ENCODE results near the gene AGMAT. TPM values are rescaled to one million over a fixed set of nuclear protein-coding genes. Genes with fewer than 3 reads are reported as not detected.

The AGMAT gene
- total and polyA plus RNA-seq, 2 of the 13 experiments (the other 11 are each of a cell fraction or from before 2014, with no cell fraction given) = 59.1 to 174 TPM

DNA sequence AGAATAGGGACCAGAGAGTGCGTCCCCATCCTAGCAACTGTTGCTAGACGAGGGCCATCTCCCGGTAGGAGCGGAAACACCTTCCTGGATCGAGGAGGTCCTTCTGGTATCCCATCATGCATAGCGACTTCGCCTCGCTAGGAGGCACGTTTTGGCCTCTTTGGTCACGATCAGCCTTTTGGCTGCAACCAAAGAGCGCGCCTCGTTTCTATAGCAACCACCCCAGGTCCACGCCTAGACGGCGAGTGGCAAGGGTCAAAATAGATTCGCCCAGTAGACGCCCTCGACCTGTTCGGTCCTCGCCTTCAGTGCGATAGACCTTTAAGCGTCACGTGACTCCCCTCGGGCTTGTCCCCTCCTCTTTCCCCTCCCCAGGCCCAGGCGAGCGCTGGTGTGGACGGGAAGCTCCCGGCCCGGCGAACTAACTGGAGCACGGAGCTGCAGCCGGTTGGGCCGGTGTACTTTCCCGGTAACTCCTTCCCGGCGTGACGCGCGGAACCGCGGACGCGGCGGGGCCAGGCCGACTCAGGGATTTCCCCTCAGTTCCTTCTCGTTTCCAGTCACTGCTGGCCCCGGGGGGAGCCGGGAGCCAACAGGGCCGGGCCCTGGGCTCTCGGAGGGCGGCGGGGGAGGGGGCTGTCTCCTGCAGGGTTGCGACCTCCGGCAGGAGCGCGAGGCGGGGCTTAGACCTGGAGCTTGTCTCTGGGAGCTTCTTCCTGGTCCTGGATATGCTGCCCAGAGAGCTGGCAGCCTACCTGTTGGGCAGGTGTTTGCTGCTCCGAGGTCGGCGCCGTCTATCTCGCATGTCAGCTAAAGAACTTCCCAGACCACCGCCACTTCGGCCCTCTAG is 58.1 kb downstream of the AGMAT start, which contains the start of gene DNAJC16 (continued):
- TF ChIP-seq, protein P1, sequence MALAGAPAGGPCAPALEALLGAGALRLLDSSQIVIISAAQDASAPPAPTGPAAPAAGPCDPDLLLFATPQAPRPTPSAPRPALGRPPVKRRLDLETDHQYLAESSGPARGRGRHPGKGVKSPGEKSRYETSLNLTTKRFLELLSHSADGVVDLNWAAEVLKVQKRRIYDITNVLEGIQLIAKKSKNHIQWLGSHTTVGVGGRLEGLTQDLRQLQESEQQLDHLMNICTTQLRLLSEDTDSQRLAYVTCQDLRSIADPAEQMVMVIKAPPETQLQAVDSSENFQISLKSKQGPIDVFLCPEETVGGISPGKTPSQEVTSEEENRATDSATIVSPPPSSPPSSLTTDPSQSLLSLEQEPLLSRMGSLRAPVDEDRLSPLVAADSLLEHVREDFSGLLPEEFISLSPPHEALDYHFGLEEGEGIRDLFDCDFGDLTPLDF (CRISPR knock-in tag; IDR thresholded peaks at IDR 0.05) = no peak
- no peak for TF ChIP-seq ZNF672 (CRISPR knock-in tag; IDR thresholded peaks at IDR 0.05)
- peak; percentile 95 for TF ChIP-seq THAP11 (CRISPR knock-in tag; IDR thresholded peaks at IDR 0.05)
- TF ChIP-seq CBFB (CRISPR knock-in tag; IDR thresholded peaks at IDR 0.05) = peak; percentile 61
- TF ChIP-seq TOPORS (CRISPR knock-in tag; IDR thresholded peaks at IDR 0.05) = no peak
- TF ChIP-seq TSC22D2 (CRISPR knock-in tag; IDR thresholded peaks at IDR 0.05; ENCODE audit: borderline replicate concordance) = no peak
- no peak for TF ChIP-seq ZNF83 (CRISPR knock-in tag; IDR thresholded peaks at IDR 0.05; ENCODE audit: borderline replicate concordance)
- TF ChIP-seq ZNF451 (CRISPR knock-in tag; IDR thresholded peaks at IDR 0.05) = no peak
- TF ChIP-seq ZZZ3 (CRISPR knock-in tag; IDR thresholded peaks at IDR 0.05; ENCODE audit: borderline replicate concordance) = peak; percentile 45; the same call in 1 of the 2 replicates
- no peak for TF ChIP-seq KDM6A (CRISPR knock-in tag; IDR thresholded peaks at IDR 0.05; ENCODE audit: low read depth)
- no peak for TF ChIP-seq JDP2 (CRISPR knock-in tag; IDR thresholded peaks at IDR 0.05; ENCODE audit: borderline replicate concordance)
- no peak for TF ChIP-seq CHD4 (IDR thresholded peaks at IDR 0.05; ENCODE audit: borderline replicate concordance, low read length)
- no peak for TF ChIP-seq THYN1 (CRISPR knock-in tag; IDR thresholded peaks at IDR 0.05; ENCODE audit: borderline replicate concordance, low read depth)
- no peak; the same call in 1 of the 2 replicates for TF ChIP-seq NRL (CRISPR knock-in tag; IDR thresholded peaks at IDR 0.05; ENCODE audit: borderline replicate concordance)
- peak; percentile 74 for TF ChIP-seq HDAC2 (CRISPR knock-in tag; IDR thresholded peaks at IDR 0.05)
- peak; percentile 44; the same call in 1 of the 2 replicates for TF ChIP-seq RCOR2 (CRISPR knock-in tag; IDR thresholded peaks at IDR 0.05)
- peak; percentile 94; the same call in 1 of the 2 replicates for TF ChIP-seq HOXA5 (CRISPR knock-in tag; IDR thresholded peaks at IDR 0.05)
- TF ChIP-seq SMAD3 (CRISPR knock-in tag; IDR thresholded peaks at IDR 0.05) = peak; percentile 88
- peak; percentile 55; the same call in 1 of the 2 replicates for TF ChIP-seq GFI1 (CRISPR knock-in tag; IDR thresholded peaks at IDR 0.05; ENCODE audit: borderline replicate concordance)
- TF ChIP-seq IRX3 (CRISPR knock-in tag; IDR thresholded peaks at IDR 0.05; ENCODE audit: borderline replicate concordance, low read depth) = no peak
- TF ChIP-seq NONO (IDR thresholded peaks at IDR 0.05) = no peak
- TF ChIP-seq NONO (CRISPR knock-in tag; conservative IDR thresholded peaks at IDR 0.05) = peak; percentile 74
- TF ChIP-seq, protein P2, sequence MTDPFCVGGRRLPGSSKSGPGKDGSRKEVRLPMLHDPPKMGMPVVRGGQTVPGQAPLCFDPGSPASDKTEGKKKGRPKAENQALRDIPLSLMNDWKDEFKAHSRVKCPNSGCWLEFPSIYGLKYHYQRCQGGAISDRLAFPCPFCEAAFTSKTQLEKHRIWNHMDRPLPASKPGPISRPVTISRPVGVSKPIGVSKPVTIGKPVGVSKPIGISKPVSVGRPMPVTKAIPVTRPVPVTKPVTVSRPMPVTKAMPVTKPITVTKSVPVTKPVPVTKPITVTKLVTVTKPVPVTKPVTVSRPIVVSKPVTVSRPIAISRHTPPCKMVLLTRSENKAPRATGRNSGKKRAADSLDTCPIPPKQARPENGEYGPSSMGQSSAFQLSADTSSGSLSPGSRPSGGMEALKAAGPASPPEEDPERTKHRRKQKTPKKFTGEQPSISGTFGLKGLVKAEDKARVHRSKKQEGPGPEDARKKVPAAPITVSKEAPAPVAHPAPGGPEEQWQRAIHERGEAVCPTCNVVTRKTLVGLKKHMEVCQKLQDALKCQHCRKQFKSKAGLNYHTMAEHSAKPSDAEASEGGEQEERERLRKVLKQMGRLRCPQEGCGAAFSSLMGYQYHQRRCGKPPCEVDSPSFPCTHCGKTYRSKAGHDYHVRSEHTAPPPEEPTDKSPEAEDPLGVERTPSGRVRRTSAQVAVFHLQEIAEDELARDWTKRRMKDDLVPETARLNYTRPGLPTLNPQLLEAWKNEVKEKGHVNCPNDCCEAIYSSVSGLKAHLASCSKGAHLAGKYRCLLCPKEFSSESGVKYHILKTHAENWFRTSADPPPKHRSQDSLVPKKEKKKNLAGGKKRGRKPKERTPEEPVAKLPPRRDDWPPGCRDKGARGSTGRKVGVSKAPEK (CRISPR knock-in tag; IDR thresholded peaks at IDR 0.05; ENCODE audit: borderline replicate concordance) = no peak
- TF ChIP-seq, protein P3, sequence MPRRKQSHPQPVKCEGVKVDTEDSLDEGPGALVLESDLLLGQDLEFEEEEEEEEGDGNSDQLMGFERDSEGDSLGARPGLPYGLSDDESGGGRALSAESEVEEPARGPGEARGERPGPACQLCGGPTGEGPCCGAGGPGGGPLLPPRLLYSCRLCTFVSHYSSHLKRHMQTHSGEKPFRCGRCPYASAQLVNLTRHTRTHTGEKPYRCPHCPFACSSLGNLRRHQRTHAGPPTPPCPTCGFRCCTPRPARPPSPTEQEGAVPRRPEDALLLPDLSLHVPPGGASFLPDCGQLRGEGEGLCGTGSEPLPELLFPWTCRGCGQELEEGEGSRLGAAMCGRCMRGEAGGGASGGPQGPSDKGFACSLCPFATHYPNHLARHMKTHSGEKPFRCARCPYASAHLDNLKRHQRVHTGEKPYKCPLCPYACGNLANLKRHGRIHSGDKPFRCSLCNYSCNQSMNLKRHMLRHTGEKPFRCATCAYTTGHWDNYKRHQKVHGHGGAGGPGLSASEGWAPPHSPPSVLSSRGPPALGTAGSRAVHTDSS (CRISPR knock-in tag; conservative IDR thresholded peaks at IDR 0.05) = no peak
- TF ChIP-seq NCOA1 (CRISPR knock-in tag; IDR thresholded peaks at IDR 0.05) = no peak
- TF ChIP-seq, protein P4, sequence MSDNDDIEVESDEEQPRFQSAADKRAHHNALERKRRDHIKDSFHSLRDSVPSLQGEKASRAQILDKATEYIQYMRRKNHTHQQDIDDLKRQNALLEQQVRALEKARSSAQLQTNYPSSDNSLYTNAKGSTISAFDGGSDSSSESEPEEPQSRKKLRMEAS (IDR thresholded peaks at IDR 0.05) = peak; percentile 92
